NCI-H2029 (cell line): Measurements from ENCODE around the gene ATXN7L2.
A peak's percentile ranks its signal among the peaks of the same experiment; 100 is the strongest.
"Not testable (repeated sequence)": the region's sequence is repeated elsewhere in the genome, so short reads cannot be mapped to it uniquely, and the experiment has no call there.

ENCODE experiments used
- DNase-seq: peaks from one replicate; lab custom pipeline; 2025; lab: John Stamatoyannopoulos, UW

ATXN7L2 gene

DNA sequence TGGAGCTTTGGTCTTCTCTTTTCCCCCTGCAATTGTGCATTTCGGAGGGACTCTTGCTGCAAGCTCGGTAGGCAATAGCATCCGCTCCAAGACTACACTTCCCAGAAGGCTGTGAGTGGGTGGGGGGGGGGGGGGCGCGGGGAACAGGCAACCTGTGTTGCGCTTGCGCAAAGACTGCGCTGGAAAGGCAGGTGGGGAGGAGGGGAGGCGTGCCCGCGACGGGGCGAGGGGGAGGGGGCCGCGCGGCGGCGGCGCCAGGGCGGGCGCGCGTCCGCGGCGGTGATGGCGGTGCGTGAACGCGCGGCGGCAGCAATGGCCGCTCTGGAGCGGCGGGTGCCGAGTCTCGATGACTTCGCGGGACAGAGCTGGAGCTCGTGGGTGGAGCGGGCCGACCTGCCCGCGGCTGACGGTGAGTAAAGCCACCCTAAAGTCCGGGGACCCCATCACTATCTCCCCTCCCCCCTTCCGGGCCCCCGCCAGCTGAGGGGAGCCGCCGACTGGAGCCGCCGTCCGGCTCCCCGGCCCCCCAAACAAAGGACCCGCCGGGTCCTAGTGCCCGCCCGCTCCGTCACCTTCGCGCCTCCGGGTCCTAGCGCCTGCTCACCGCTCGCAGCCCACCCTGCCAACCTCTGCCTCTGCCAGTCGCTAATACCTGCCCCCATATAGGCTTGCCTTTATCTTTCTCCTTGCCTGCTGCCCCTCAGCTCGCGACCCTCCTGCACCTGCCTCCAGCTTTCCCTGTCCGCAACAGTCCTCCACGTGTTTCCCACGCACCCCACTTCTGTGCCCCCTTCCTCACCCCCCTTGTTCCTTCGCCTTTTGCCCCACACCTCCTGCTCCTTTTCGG, at the start of gene ATXN7L2:
Gene ATXN7L2 (plus strand): TSS at position 234 of the 847 bp plus-strand sequence. CDS start 49 bp downstream, at position 283.
- peak; percentile 78 for DNase-seq

DNA sequence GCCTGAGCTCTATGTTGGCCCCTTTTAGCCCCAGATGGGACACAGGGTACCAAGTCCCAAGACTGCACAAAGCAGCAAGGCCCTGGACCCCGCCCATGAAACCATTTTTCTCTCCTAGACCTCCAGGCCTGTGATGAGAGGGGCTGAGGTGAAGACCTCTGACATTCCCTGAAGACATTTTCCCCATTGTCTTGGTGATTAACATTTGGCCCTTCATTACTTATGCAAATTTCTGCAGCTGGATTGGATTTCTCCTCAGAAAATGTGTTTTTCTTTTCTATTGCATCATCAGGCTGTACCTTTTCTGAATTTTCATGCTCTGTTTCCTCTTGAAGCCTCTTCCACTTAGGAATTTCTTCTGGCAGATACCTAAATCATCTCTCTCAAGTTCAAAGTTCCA, 49.2 kb upstream of the ATXN7L2 start:
- DNase-seq: no peak

- no peak for DNase-seq
Observed at GRCh38 chr1:109438798-109439297, 44.9 kb upstream of the ATXN7L2 start.

GRCh38 chr1:109441069-109441468, 42.6 kb upstream of the ATXN7L2 start:
- DNase-seq: no peak

DNA sequence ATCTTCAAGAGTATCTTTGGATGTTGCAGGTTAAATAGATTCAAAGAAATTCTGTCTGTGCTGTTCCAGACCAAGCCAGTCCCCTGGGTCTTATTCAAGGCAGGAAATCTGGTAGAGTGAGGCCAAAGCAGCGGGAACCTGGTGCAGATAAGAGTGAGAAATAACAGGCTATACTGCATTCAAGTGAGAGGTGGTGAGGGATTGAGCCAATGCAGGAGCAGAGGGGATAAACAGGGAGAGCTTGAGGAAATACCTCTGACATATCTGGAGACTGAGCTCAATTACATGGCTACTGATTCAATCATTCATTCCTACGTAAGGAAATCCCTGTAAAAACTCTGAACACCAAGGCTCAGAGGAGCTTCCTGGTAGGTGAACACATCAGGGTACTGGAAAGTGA, 40.2 kb upstream of the ATXN7L2 start:
- no peak for DNase-seq

GRCh38 chr1:109444346-109444745, 39.4 kb upstream of the ATXN7L2 start:
- no peak for DNase-seq

DNA sequence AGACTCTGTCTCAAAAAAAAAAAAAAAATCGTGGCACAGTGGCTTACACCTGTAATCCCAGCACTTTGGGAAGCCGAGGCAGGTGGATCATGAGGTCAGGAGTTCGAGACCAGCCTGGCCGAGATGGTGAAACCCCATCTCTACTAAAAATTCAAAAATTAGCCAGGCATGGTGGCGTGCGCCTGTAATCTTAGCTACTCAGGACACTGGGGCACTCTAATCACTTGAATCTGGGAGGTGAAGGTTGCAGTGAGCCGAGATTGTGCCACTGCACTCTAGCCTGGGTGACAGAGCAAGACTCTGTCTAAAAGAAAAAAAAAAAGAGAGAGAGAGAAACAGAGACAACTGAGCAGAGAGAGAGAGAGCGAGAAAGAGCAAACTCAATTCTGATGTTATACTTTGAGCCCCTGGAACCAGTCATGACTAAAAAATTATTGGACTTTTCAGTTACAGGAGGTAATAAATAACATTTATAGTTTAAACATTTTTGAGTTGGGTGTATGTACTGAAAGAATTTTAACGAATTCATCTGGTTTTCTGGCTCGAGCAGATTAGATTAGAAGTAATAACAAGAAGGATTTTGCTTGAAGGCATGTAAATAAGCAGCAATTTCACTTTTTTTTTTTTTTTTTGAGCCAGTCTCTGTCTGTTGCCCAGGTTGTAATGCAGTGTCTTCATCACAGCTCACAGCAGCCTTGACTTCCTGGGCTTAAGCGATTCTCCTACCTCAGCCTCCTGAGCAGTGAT, 37.6 kb upstream of the ATXN7L2 start:
- DNase-seq: not testable (repeated sequence)

DNA sequence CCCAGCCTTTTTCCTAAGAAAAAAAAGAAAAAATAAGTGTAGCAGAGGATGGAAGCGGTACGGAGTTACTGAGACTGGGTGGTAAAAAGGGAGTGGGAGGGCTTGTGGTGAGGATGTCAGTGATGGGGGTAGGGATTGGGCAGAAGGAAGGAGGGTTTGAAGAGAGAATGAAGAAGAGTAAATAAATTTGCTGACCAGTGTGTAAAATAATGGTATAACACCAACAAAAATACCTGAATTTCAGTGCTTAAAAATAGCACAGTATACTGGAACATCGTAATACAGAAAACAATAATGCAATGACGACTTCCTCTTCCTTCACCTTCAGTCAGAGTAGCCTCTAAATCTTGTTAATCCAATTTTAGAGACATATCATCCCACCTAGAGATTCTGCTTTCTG, 36.2 kb upstream of the ATXN7L2 start:
- DNase-seq: no peak

DNA sequence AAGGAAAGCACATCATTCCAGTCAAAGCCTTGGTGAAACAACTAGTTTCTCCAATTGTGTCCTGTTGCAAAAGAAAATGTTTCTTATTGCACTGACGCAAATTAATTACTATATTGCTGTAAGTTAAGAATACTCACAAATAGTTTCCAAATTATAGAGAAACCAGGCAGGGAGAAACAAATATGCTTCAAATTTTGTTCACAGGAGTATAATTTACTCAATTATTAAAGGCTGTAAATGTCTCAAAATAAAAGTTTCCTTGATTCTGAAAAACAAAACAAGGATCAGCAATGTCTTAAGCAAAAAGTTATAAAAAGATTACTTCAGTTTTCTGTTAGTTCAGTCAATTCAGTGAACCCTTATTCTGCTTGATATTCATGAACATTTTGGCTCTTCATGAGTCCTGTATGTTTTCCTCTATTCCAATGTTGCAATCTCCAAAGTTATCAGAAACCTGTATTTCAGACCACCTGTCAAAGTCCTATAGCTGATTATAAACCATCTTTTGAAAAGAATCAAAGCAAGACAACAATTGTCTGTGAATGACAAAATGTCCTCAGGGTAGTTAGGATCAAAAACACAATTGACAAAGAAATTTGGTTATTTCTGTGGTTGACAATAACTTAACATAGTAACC, 29.1 kb upstream of the ATXN7L2 start:
- DNase-seq: no peak

GRCh38 chr1:109457819-109458218, 25.9 kb upstream of the ATXN7L2 start:
- DNase-seq: no peak

GRCh38 chr1:109466125-109466451, 17.6 kb upstream of the ATXN7L2 start:
- no peak for DNase-seq

- no peak for DNase-seq
Observed at GRCh38 chr1:109466452-109467300, 17.0 kb upstream of the ATXN7L2 start, which contains the start of gene SYPL2. Gene SYPL2, plus strand, starts transcription at chr1:109466546. Its CDS starts 298 bp downstream, at chr1:109466844.

GRCh38 chr1:109467301-109467777, 16.4 kb upstream of the ATXN7L2 start:
- DNase-seq: no peak

- DNase-seq: no peak
Observed at GRCh38 chr1:109468061-109468460, 15.6 kb upstream of the ATXN7L2 start.

DNA sequence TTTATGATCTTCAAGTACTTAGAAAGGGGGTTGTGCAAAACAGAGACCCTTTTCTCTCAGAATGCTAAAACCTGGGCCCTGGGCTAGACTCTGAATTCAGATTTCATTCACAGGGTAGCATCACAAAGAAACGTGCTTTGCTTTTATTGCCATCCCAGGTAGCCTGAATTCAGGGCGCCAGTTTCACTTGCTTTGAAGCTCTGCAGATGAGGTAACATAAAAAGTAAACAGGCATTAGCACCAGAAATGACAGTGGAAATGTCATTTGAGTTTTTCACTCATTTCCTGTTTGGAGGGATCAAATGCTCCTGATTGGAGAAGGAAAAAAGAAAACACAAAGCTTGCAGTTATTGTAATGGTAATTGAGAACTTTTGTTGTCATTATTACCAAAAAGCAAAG, 14.8 kb upstream of the ATXN7L2 start:
- no peak for DNase-seq

DNA sequence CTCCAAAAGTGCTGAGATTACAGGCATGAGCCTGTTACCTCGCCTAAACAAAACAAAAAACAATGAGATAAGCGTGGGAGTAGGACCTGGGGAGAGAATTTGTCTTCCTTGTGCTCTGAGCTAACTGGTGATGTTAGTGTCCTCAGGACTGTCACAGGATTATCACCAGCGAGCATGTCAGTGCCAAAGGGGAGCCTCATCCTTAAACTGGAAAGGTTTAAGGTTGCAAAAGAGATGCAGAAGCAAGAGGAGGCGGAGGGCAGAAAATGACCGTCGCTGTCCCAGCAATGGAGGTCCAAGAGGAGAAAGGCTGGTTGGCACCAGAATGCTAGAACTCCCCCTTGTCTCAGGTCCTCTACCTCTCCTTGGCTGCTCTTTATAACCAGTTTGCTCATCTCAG, 13.5 kb upstream of the ATXN7L2 start:
- DNase-seq: no peak

DNA sequence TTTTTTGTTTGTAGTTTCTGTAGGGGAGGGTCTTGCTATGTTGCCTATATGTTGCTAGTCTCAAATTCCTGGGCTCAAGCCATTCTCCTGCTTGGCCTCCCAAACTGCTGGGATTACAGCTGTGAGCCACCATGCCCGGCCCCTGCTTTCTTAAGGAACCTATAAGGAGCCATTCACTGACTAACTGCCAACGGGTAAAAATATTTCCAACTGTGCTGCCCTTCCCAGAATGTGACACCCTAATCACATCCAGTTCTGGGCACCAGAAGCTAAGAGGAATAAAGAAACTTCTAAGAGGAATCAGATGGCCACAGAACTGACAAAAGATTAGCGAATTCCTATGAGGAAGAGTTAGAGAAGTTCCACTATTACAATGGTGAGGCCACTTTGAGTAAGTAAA, 10.9 kb upstream of the ATXN7L2 start:
- no peak for DNase-seq

DNA sequence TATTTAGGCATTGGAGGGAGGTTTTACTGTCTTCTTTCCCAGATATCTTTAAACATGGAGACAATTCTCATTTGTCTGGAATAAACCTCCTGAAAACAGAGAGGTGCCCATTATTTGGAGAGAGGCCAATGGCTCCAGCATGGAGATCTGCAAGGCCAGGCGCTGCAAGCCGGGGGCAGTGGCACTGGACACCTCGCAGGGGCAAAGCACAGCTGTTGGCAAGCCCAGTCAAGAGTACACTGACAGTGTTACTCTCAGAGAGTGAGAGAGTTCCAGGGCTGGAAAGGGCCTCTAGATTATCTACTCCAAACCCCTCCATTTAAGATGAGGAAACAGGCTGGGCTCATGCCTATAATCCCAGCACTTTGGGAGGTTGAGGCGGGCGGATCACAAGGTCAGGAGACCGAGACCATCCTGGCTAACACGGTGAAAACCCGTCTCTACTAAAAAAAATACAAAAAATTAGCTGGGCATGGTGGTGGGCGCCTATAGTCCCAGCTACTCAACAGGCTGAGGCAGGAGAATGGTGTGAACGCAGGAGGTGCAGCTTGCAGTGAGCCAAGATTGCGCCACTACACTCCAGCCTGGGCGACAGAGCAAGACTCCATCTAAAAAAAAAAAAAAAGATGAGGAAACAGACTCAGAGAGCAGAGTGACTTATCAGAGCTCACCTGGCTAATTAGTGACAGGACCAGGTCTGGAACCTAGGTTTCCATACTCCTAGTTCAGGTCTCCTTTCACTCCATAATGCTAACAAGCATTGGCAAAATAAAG, 10.2 kb upstream of the ATXN7L2 start:
- DNase-seq: not testable (repeated sequence)

DNA sequence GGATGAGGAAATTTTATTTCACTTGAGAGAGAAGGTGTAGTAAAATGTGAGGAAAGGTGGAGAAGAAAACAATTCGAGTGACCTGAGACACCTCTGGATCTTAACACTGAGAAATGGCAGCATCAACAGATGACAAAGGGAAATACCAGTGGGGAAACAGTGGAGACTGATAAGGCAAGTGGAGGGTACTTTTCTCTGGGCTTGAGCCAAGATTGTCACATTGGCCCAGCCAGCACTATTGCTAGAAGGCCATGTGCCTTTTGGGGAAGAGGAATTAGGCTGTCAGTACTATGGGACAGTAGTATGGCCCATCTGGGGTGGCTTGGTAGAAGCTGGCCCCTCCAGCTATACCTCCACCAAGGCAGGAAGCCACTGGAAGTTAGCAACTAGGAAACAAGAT, 9.0 kb upstream of the ATXN7L2 start:
- DNase-seq: no peak

GRCh38 chr1:109475261-109475660, 8.4 kb upstream of the ATXN7L2 start:
- no peak for DNase-seq

GRCh38 chr1:109476825-109477224, 6.9 kb upstream of the ATXN7L2 start:
- no peak for DNase-seq
